NCI-H2227 (cell line): ENCODE results near the gene ADAMTS17.

Experiments used
- DNase-seq: peaks from one replicate; lab custom pipeline; 2025; ENCODE audit not compliant: unreplicated experiment; lab: John Stamatoyannopoulos, UW

The ADAMTS17 gene

DNA sequence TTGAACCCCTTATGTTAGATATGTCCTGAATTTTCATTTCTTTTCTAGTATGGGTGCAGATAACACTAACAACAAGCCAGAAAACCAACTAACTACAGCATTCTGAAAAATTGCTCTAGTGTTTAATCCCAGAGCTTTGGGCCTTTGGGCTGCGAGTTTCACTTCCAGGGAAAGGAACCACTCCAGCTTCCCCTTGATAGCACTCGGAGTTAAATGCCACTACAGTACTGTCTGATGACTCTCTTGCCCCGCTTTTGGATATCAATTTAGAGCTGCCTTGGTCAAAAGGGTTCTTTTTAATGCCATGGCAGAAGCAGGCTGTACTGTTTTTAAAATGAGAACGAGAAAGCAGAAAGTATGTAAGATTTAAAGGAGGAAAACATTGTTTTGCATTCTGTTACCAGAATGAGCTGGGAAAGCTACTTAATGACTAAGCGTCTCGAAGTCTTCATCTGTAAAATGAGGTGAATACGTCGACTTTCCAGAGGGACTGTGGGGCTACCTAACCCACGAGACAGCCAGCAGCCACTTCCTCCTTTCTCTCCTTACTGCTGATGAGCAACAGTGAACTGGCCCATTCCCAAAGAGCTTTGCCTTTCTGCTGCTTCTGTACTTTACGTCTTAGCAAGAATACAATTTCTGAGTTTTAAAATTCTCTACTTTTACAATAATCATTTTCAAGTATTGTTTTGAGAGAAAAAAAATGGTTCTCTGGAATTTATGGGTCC lies 309.3 kb downstream of the ADAMTS17 start:
- no peak for DNase-seq

GRCh38 chr15:100031665-100032357 lies 310.0 kb downstream of the ADAMTS17 start:
- no peak for DNase-seq

DNA sequence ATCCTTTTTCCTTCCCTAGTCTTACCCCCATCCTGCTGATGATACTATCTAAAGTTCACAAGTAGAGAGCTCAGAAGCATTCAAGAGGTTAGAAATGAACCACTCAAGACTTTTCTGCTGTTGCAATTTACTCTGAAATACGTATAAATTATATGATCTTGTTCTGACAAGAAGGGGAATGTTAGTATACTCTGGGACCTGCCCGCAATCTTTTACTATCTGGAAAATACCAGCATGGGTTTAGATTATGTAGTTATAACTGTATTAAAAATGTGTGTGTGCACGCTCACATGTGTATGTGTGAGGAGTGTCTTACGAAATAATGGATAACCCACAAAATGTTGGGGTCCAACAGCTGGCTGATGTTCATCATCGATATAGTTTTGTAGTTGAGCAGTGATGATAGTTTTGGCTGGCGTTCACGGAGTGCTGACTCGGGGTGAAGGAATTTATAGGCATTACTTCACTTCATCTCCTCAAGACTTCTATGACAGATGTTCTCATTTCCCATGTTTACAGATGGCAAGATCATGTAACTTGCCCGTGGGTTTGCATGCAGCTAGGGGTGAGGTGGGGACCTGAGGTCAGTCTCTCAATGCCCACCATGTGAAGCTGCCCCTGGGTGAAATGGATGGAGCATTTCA lies 311.1 kb downstream of the ADAMTS17 start:
- DNase-seq, result no peak

- no peak for DNase-seq
Observed at GRCh38 chr15:100029868-100030479, 311.8 kb downstream of the ADAMTS17 start.

- DNase-seq, result no peak
Observed at GRCh38 chr15:100029045-100029444, 312.7 kb downstream of the ADAMTS17 start.

- DNase-seq, result no peak
Observed at GRCh38 chr15:100026041-100026440, 315.7 kb downstream of the ADAMTS17 start.

DNA sequence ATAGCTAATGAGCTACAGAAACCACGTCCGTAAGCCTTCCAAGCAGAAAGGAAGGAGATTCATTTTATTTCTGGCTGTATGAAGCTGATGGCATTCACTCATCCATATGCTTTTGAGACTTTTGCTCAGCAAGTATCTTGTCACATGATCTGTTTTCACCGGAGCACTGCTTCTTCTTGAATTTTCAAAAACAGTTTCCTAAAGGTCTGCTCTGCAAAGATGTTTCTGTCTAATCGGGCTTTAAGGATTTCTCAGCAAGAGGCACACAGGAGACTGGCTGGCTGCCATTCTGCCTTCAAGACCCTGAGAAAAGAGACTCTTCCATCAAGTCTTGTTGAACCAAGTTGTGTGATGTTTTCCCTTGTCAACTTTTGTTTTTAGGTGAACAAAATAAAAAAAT lies 319.0 kb downstream of the ADAMTS17 start:
- DNase-seq, result no peak

DNA sequence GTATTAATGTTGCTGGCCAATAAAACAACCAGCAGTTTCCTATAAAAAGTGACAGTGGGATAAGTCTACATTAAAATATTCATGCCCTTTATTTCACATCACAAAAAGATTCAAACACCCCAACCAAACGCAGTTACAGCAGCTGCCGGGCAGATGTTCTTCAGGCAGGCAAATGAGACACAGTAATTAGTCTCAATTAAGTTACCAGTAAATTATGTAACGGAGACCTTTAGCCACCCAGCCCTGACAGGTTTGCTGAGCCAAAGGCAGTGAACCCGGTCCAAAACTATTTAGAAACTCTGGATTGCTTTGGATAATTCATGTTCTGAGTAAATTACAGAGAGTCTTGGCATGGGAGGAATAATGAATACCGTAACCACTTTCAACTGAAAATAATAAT lies 319.4 kb downstream of the ADAMTS17 start:
- DNase-seq, result no peak

DNA sequence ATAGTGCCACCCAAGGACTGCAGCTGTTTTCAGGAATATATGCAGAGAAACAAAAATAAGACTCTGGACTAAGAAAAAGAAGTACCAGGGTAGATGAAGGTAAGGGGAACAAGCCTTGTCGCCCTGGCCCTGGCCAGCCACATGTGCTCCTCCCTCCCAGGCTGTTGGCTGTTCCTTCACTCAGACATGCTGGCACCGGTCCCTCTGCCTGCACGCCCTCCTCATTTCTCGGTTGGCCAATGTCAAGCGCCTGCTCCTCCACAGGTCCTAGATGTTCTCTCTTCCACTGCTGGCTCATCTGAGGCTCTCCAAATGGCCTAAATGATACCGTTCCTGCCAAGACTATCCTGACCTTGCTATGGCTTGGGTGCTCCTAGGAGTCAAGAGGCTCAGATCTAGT lies 320.1 kb downstream of the ADAMTS17 start:
- no peak for DNase-seq

GRCh38 chr15:100020614-100021013 lies 321.2 kb downstream of the ADAMTS17 start:
- no peak for DNase-seq

DNA sequence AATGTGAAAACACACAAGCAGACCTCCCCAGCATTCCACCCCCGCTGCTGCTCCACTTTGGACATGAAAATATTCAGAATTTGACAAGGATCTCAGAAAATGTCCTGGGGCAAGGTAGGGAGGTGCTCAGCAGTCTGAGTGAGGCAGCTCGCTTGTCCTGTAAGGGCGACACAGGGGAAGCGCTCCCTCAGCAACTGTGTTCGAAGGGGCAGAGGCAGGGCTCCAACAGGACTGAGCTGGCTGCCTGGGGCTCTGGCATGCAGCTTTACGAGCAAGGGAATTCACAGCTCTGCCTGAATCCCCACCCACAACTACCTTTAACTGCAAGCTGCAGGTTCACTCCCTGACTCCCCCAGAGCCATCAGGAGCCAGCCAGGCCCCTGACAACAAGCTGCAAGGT lies 321.6 kb downstream of the ADAMTS17 start:
- no peak for DNase-seq

GRCh38 chr15:100019601-100020000 lies 322.2 kb downstream of the ADAMTS17 start:
- no peak for DNase-seq

- DNase-seq, result no peak
Observed at GRCh38 chr15:100018191-100018590, 323.6 kb downstream of the ADAMTS17 start.

DNA sequence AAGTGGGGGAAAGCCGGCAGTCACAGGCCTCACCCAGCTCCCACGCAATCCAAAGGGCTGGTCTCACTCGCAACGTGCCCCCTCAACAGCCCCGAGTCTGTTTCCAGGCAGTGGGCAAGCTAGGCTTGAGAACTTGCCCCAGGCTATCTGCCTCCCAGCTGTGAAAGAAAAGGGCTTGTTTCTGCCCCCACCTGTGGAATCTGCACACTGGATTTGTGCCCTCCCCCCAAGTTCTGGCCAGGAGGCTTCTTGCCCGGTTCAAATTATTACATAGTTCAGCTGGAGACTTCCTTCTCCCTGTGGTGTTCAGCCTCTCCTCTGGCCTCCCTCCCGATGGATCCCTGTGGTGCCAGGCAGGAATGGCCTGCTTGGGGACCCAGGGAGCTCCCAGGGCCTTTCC lies 324.6 kb downstream of the ADAMTS17 start:
- DNase-seq, result no peak

DNA sequence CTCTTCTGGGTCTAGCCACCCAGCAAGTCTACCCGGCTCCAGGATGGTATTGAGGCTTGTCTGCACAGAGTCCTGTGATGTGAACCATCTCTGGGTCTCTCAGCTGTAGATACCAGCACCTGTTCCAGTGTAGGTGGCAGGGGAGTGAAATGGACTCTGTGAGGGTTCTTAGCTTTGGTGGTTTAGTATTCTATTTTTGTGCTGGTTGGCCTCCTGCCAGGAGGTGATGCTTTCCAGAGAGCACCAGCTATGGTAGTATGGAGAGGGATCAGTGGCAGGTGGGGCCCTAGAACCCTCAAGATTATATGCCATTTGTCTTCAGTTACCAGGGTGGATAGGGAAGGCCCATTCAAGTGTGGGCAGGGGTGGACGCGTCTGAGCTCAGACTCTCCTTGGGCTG lies 325.1 kb downstream of the ADAMTS17 start:
- DNase-seq, result no peak

DNA sequence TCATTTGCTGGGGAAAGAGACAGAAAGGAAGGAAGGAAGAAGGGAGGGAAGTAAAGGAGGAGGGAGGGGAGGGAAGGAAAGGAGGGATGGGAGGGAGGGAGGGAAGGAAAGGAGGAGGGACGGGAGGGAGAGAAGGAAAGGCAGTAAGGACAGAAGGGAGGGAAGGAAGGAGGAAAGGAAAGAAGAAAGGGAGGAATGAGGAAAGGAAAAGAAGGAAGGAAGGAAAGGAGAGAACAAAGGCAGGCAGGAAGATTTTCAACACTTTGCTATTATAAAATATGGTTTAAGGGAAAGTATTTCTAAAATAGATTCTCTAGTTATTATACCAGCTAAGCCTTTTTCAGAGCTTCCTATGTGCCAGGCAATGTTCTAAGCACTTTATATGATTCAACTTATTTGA lies 330.5 kb downstream of the ADAMTS17 start:
- DNase-seq, result no peak

- DNase-seq, result no peak
Observed at GRCh38 chr15:100009372-100009771, 332.4 kb downstream of the ADAMTS17 start.

GRCh38 chr15:100008258-100008657 lies 333.5 kb downstream of the ADAMTS17 start:
- DNase-seq, result no peak

- no peak for DNase-seq
Observed at GRCh38 chr15:100007609-100008008, 334.2 kb downstream of the ADAMTS17 start.

GRCh38 chr15:100005715-100006114 lies 336.1 kb downstream of the ADAMTS17 start:
- DNase-seq, result no peak

GRCh38 chr15:100005013-100005412 lies 336.8 kb downstream of the ADAMTS17 start:
- DNase-seq, result no peak
